HG02973 (cell line): ENCODE results near the gene MOGAT2.
"Not testable (repeated sequence)": the region's sequence is repeated elsewhere in the genome, so short reads cannot be mapped to it uniquely, and the experiment has no call there.

Source experiments
- ATAC-seq: cut with Tn5 transposase; IDR thresholded peaks from one replicate; pipeline ENCODE4 v1.9.1; 2021; ENCODE audit warnings: moderate library complexity; ENCODE audit not compliant: unreplicated experiment

Gene MOGAT2

DNA sequence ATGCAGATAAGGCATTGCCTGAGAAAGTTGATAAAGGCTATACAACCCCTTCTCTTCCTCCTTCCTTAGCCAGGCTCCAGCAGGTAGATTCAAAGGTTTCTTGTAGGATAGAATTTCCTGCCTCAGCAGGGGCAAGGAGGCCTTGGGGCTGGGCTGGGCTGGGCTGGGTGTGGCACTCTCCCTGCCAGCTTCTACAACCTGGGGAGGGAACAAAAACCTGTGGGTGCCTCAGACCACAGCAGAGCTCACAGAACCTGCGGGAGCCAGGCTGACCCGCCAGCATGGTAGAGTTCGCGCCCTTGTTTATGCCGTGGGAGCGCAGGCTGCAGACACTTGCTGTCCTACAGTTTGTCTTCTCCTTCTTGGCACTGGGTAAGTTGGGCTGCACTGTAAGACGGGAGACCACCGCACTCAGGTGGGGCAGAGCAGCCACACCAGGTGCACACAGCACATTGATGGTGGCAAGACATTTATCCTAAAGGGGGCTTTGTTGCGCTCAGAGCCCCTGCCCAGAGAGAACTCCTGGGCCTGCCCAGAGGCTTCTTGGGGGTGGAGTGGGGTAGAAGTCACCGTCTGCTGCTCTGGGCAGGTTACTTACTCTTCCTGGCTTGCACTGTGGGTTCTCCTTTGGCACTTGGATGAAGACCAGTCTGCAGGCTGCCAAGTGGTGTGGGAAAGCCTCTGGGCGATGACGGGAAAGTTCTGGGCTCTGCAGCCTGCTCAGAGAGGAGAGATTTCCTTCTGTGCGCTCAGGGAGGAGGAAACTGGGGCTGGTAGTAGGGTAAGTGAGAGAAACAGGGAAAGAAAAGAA lies at the start of gene MOGAT2:
Gene MOGAT2, plus strand, starts transcription at position 231 of the 811 bp plus-strand sequence. Its CDS starts 51 bp downstream, at position 282.
- ATAC-seq, result no peak

DNA sequence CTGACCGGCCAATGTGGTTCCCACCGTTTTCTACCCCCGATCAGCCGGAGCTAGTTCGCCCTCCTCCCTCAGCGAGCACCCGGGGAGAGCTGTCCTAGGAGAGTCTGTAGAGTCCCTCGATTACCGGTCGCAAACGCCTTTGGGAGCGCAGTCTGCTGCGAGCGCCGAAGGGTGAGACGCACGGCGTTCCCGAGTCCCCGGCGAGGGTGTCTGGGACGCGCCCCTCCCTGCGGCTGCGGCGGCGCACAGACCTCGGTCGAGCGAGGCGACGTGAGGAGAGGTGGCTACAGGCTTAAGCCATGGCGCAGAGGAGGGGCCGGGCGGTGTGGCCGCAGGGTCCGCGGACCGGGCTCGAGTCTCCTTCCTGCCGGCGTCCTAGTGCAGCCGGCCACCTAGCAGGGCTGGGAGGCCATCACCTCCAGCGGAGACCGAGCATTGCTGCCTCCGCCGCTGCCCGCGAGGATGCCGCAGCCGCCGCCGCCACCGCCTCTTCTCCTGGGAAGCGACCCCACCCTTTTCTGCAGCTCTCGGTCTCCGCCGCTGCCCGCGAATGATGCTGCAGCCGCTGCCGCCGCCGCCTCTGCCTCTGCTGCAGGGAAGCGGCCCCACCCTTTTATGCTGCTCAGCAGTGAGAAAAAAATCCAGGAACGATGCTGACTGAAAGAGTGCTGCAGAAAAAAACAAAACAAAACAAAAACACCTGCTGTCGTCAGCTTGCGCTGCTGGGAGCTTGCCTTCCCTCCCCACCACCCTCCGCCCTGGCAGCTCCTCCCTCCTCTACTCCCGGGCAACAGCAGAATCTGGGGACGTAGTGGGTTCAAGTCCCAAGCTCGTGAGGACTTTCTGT lies 49.0 kb upstream of the MOGAT2 start, which contains the start of gene MAP6:
Gene MAP6, minus strand, starts transcription at position 588 of the 847 bp plus-strand sequence. CDS start 669 bp downstream, outside the sequence.
- no peak for ATAC-seq

DNA sequence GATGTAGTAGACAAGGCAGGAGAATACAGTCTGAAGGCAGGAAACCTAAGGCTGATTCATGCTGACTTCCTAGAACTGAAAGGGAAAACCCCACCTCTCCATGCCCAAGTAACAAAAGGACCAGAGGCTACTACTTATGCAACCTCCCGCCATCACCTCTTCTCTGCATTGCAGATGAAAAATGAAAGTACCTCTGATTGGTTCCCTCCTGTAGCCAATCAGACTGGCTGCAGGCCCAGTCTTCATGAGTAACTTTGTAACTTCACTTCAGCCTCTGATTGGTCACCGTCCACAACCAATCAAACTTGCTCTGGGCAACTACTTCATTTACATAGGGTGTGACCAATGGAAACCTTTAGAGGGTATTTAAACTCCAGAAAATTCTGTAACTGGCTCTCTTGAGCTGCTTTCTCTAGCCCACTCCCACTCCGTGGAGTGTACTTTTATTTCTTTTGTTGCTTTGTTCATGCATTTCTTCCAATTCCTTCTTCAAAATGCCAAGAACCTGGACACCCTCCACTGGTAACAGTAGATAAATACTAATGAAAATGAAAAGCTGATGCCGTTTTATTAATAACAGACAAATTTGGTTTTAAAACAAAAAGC lies 43.6 kb upstream of the MOGAT2 start:
- ATAC-seq, result no peak

DNA sequence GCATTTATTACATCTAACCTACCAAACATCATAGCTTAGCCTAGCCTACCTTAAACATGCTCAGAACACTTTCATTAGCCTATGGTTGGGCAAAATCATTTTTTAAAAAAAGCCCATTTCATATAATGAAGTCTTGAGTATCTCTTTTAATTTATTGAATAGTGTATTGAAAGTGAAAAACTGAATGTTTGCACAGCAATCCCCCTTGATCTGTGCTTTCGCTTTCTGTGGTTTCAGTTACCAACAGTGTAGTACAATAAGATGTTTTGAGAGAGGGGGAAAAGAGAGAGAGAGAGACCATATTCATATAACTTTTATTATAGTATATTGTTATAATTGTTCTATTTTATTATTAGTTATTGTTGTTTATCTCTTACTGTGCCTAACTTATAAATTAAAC lies 40.4 kb upstream of the MOGAT2 start:
- ATAC-seq, result no peak

DNA sequence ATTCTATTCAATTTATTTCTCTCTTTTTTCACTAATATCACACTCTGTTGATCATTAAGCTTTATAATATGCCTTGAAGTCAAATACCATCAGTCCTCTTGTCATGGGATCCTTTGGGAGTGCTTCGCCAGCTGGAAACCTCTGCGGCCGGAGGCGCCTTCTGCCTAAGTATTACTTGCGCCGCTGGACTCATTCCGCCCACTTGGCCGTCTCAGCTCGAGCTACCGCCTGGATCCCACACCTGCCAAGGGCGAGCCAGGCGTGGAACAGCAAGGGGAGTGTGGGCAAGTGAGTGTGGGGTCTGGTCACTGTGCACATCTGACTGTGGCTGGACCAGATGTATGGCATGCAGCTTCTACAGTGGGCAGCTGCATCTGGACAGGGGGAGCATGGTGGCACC lies 39.7 kb upstream of the MOGAT2 start:
- ATAC-seq, result no peak

DNA sequence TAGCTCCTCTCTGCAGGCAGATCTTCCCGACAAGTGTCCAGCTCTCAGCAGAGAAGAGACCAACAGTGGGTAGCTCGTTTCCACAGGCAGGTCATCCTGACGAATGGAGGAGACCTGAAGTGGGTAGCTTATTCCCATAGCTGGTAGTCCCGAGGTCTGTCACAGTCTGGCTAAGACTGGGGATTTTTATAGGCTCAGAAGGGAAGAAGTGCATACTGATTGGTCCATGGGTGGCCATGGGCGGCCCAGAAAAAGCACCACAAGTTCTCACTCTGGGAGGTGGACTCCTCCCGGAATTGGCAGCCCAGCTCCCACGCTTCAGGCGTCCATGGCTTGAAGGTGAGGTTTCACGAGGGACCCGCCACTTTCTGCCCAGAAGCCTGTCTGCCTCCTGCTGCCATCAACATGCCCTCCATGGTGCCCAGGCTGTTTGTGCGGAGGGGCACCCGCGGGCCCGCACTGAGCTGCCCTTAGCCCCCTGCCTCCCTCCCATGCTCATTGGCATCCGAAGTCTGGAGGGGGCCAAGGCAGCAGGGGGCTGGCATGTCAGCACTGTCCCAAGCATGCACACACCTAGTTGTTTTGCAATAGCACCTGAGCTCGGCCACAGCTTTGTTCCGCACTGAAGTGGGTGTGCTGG lies 38.9 kb upstream of the MOGAT2 start:
- ATAC-seq, result no peak

DNA sequence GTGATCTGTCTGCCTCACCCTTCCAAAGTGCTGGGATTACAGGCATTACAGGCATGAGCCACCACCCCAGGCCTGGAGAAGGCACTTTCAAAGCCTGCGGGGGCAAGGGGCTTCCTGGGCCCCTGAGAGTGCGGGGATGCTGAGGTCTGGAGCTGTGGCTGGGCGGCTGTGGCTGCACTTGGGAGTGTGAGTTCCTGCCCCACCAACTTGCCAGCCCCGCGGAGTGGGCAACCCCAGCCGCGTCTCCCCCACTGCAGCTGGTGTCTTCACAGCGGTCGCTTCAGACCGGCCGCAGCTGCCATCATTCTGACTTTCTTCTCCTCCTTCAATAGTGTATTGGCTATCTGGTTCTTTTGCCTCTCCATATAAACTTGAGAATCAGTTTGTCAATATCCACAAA lies 38.1 kb upstream of the MOGAT2 start:
- ATAC-seq, result no peak

DNA sequence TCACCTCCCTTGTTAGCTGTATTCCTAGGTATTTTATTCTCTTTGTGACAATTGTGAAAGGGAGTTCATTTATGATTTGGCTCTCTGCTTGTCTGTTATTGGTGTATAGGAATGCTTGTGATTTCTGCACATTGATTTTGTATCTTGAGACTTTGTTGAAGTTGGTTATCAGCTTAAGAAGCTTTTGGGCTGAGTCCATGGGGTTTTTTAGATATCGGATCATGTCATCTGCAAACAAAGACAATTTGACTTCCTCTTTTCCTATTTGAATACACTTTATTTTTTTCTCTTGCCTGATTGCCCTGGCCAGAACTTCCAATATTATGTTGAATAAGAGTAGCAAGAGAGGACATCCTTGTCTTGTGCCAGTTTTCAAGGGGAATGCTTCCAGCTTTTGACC lies 33.8 kb upstream of the MOGAT2 start:
- ATAC-seq, result not testable (repeated sequence)

DNA sequence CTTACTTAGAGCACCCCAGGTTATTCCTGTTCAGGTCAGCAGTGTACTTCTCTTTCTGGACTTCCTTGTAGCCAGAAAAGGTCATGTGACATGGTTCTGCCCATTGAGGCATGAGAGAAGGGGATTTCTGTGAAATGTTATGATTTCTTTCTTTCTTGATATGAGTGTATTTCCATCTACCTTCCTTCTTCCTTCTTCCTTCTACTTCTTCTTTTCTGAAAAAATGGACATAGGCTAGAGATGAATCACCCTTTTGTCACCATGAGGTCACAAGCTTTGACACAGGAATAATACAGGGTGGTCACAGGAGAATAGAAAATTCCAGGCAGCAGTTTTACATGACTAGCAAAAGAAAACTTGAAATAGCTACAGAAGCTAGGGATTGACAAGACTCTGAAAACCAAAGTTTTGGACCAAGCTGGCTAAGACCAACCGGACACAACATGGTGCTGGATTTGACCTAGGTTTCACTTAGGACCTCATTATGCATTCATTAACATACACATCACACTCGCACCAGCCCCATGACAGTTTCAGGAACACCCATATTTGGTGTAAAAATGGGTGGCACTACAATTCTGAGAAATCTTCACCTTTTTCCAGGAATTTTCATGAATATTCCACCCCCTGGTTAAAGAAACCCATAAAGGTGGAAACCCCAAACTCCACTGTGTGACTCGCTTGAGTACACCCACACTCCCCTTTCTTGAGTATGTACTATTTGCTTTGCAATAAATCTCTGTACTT lies 27.6 kb upstream of the MOGAT2 start:
- peak; percentile 82 for ATAC-seq

DNA sequence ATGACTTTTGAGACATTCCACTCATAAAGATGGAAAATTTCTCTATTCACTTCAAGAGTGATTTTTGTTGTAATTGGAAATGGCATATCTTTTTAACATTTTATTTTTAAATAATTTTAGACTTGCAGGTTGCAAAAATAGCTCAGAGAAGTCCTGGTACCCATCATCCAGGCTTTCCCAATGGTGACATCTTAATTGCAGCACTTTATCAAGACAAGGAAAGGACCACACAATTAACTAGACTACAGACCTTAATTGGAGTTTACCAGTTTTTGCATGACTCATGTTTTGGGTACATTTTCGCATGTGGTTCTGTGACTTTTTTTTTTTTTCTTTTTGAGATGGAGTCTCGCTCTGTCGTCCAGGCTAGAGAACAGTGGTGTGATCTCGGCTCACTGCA lies 25.8 kb upstream of the MOGAT2 start:
- ATAC-seq, result no peak

DNA sequence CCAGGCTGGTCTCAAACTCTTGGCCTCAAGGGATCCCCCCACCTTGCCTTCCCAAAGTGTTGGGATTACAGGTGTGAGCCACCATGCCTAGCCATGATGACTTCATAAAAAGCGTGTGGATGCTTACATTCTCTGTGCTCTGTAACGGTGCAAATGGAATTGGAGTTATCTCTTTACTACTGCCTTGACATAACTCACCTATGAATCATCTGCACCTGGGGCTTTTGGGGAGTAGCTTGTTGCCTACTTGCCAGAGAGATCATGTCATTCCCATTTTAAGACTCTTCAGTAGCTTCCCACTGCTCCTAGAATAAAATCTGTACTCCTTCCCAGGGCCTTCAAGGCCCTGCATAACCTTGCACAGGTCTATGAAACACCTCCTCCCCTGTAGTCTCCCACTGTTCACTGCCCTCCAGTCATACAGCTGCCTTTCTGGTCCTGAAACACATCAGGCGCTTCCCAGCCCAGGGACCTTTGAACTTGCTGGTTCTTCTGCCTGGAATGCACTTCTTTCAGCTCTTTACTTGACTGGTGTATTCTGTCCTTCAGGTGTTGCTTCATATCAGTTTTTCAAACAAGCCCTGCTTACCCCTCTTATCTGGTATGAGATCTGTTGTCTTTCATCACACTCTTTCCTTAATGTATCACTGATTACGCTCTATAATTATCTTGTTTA lies 19.6 kb upstream of the MOGAT2 start:
- no peak for ATAC-seq

DNA sequence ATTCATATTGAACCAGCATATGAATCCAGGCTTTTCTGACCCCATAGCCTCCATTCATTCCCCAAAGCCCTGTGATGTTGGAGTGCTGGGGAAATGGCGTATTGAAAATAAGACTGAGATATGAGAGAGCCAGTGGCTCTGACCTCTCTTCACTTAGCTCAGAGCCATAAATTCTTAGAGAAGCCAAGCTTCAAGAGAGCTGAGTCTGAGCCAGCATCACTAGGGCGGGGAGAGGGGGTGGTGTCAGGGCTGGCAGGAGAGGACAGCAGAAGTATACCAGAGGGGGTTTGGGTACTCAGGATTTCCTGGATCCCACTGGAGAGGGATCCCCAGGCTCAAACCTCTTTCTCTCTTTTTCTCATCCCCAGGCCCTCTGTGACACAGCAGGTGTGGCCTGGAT lies 16.7 kb upstream of the MOGAT2 start:
- ATAC-seq, result no peak

DNA sequence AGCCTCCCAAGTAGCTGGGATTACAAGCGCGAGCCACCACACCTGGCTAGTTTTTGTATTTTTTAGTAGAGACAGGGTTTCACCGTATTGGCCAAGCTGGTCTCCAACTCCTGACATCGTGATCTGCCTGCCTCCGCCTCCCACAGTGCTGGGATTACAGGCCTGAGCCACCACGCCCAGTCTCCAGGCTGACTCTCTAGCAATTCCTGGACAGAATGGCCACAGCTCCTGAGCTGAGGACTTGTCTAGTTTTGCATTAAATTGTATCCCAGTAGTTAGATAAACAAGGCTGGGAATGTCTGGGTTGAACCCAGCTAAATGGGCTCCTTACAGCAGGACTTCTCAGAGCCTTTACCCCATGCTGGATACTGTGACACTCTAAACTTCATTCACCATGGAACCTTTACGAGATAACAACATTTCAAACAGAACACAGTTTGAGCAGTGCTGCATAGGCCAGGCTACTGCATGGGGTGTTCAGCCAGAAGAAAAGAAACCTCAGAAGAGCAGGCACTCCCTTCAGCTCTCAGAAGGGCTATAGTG lies 13.9 kb upstream of the MOGAT2 start:
- ATAC-seq, result no peak

DNA sequence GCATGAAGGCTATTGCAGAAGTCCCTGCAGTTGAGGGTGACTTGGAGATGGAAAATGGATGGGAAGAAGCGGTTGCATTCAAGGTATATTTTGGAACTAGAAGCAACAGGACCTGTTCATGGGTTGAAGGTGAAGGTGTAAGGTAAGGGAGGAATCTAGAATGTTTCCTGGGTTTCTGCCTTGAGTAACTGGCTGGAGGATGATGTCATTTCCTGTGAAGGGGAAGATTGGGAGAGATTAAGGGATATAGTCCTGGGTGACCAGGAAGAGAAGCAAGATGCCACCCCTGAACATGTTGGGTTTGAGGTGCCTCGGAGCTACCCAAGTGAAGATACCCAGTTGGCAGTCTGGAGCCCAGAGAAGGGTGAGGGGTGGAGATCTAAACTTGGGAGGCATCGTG lies 12.1 kb upstream of the MOGAT2 start:
- ATAC-seq, result no peak

DNA sequence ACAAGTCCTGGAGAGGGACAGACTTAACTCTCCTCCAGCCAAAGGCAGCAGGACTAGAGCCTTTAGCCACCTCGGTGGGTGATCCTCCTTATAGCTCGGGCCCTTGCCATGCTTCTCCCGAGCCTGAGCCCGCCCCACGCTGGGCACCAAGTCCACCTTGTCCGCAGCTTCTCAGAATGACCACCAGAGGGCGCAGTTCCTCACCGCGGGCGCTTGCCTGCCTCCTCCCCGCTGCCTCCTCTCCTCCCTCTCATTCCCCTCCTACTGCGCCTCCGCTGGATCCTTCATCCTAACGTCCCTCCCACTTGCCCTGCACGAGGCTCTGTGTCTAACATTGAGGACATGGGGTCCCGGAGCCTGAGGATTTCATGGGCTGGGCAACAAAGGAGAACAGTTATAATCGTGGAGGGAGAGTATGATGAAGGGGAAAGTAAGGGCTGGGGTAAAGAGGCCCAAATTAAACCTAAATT lies 11.3 kb upstream of the MOGAT2 start:
- no peak for ATAC-seq

DNA sequence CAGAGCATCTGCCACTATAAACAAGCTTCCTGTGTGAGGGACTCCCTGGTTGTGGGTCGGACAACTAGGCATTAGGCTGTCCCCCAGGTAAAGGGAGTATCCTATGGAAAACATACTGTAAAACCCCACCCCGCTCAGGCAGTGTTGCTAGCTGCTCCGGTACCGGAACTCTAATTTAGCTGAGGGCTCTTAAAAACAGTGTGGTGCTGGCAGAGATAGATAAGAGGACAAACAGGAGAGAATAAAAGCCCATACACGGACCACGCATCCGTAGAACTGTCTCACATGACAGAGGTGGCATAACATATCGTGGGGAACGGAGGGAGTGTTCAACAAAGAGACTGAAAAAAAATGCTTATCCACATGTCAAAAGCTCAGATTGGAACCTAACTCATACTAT lies 3.4 kb upstream of the MOGAT2 start:
- no peak for ATAC-seq

DNA sequence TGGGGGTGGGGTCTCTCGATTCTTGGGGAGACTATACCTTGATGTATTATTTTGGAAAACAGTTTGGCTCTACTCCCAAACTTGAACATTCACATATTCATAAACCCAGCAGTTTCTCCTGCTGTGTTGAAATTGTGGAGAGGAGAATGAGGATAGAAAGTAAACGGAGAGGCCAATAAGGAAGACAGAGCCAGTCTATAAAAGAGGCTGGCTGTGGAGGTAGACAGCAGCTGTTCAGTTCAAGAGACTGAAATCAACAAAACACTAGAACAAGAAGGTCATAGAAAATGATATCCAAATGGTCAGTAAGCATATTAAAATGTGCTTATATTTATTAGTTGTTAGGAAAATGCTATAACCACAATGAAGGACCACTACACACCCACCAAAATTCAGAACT lies 1.9 kb upstream of the MOGAT2 start:
- no peak for ATAC-seq

DNA sequence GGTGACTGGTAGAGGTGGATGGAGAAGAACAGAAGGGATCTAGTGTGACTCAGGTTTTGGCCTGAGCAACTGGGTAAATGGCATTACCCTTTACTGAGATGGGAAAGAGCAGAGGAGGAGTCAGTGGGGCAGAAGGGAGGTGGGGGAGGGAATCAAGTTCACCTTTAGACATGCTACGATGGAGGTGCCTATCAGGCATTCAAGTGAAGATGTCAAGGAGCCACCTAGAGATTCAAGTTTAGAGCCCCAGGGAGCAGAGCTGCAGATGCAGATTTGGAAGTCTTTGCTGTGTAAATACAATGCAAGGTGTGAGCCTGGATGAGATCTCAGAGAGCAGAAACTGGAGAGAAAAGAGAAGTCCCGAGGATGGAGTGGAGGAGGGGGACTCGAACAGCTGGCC lies 979 bp upstream of the MOGAT2 start:
- no peak for ATAC-seq
